GM18867 (cell line): ENCODE data around the gene LSMEM2.

Experiments
- ATAC-seq: cut with Tn5 transposase; IDR thresholded peaks from one replicate; pipeline ENCODE4 v1.9.1; 2021; ENCODE audit warnings: mild to moderate bottlenecking, moderate library complexity; ENCODE audit not compliant: unreplicated experiment

Gene LSMEM2

DNA sequence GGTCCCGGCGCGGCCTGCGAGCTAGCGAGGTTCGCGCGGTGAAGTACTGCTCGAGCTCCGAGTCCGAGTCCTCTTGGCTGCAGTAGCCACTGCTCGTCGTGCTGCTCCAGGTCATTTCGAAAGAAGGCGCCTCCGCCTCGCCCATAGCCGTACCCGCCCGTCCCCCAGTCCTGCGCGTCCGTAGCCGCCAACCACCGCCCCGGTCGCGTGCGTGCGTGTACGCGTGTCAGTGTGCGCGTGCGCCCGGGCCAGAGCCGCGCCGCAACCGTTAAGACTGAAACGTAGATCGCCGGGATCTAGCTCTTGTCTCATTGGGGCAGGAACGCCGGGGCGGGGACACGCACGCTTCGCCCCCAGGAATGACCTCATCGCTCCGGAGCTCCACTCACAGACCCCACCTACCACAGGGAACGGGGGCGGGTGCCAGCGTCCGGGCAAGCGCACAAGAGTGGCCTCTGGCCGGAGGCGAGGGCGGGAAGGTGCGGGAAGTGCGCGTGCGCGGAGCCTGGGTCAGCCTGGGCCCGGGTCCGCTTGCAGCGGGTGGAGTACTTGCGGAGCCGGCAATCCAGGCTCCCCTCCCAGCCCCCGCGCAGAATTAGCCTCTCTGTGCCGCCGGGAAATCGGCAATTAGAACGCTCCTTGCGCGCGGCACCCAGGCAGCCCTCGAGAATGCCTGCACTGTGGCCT, 58.4 kb downstream of the LSMEM2 start:
- ATAC-seq: peak; percentile 69
